Endothelial cell of umbilical vein (primary cell): Measurements from ENCODE around the gene AP4S1. TPM values are rescaled to one million over a fixed set of nuclear protein-coding genes. Genes with fewer than 3 reads are reported as not detected.
"Not testable (repeated sequence)": the region's sequence is repeated elsewhere in the genome, so short reads cannot be mapped to it uniquely, and the experiment has no call there.

Experiments
- BruUV-seq: library from RNA; stranded (reverse); fragments of 400-500 nt; replicated peaks from 2 replicates; lab custom pipeline; 2021; lab: Mats Ljungman, UMichigan
- CTCF ChIA-PET: fragments of 300-600, 350-600 bp; sonication (Branson Sonifier 250); formaldehyde crosslinking; loops from one replicate; lab custom pipeline; 2021; ENCODE audit warnings: antibody characterized with exemption, inconsistent platforms; lab: Charles Lee
- POLR2A ChIA-PET: fragments of 300-600, 350-600 bp; sonication (Branson Sonifier 250); formaldehyde crosslinking; loops from one replicate; lab custom pipeline; 2021; ENCODE audit warnings: antibody characterized with exemption, inconsistent platforms; lab: Charles Lee
- DNase-seq: peaks from one replicate; pipeline ENCODE4 v3.0.0-alpha.2; 2011; ENCODE audit warnings: low read depth, low spot score
- FAIRE-seq: peaks from 2 replicates; lab custom pipeline; 2011; peaks lifted over from hg19 to GRCh38; lab: Jason Lieb, UNC
- H2AFZ ChIP-seq: 2 replicates; pipeline ENCODE4 v1.6.0; 2012; ENCODE audit warnings: low read depth, low read length, control low read depth, inconsistent platforms
- H3K27ac ChIP-seq: 2 replicates; pipeline ENCODE4 v1.5.1; 2011; ENCODE audit warnings: low read depth, mild to moderate bottlenecking, control low read depth, low read length, moderate library complexity; ENCODE audit not compliant: insufficient read depth
- H3K27me3 ChIP-seq, 2 experiments: 2 replicates each; pipeline versions ENCODE4 v1.6.0 to v1.6.1; 2011; ENCODE audit warnings: low read length in 2 of 2, mixed read lengths in 1 of 2; ENCODE audit not compliant: control insufficient read depth in 2 of 2, insufficient read depth in 2 of 2
- H3K36me3 ChIP-seq, 2 experiments: 2 replicates in 1 of 2; 3 replicates in 1 of 2; pipeline ENCODE4 v1.5.1; 2011; ENCODE audit warnings: low read length in 2 of 2, mild to moderate bottlenecking in 1 of 2, moderate library complexity in 1 of 2; ENCODE audit not compliant: control insufficient read depth in 2 of 2, insufficient read depth in 2 of 2; ENCODE audit errors: extremely low read depth in 1 of 2
- H3K4me1 ChIP-seq: 3 replicates; pipeline ENCODE4 v1.5.1; 2011; ENCODE audit warnings: mild to moderate bottlenecking, low read length; ENCODE audit not compliant: control insufficient read depth, insufficient read depth; ENCODE audit errors: extremely low read depth
- H3K4me2 ChIP-seq: 2 replicates; pipeline ENCODE4 v1.6.1; 2011; ENCODE audit warnings: low read length, control low read depth, mixed read lengths; ENCODE audit not compliant: insufficient read depth
- H3K4me3 ChIP-seq, 3 experiments: fragments of 200-600 bp in 1 of 3; sonication (generic), shearing (Covaris generic) in 1 of 3; replicated peaks in 1 of 3; 2 replicates each; pipeline ENCODE4 v1.5.1; 2011 to 2016; ENCODE audit warnings: control low read depth in 3 of 3, low read length in 3 of 3, mild to moderate bottlenecking in 2 of 3, inconsistent platforms in 1 of 3, low read depth in 1 of 3, moderate library complexity in 1 of 3; ENCODE audit not compliant: insufficient read depth in 1 of 3
- H3K79me2 ChIP-seq: 2 replicates; pipeline ENCODE4 v1.6.0; 2012; ENCODE audit warnings: low read length, inconsistent platforms; ENCODE audit not compliant: control insufficient read depth, insufficient read depth
- H3K9ac ChIP-seq: replicated peaks from 2 replicates; pipeline ENCODE3; 2011; ENCODE audit warnings: low read length, control low read depth; ENCODE audit not compliant: insufficient read depth; ENCODE audit errors: extremely low read depth
- H3K9me1 ChIP-seq: replicated peaks from 3 replicates; pipeline ENCODE4 v1.6.0; 2011; ENCODE audit warnings: mild to moderate bottlenecking, low read length; ENCODE audit not compliant: control insufficient read depth, insufficient read depth; ENCODE audit errors: extremely low read depth
- H3K9me3 ChIP-seq: replicated peaks from 2 replicates; pipeline ENCODE4 v1.5.1; 2012; ENCODE audit warnings: low read length, inconsistent platforms; ENCODE audit not compliant: control insufficient read depth, insufficient read depth
- H4K20me1 ChIP-seq: replicated peaks from 2 replicates; pipeline ENCODE3; 2011; ENCODE audit warnings: mild to moderate bottlenecking, low read length; ENCODE audit not compliant: control insufficient read depth, insufficient read depth; ENCODE audit errors: extremely low read depth
- CTCF ChIP-seq, 2 donors: IDR thresholded peaks; 1 replicate in 1 of 2; 2 replicates in 1 of 2; pipeline ENCODE4 v1.5.1; 2011; ENCODE audit warnings: low read length in 2 of 2, mild to moderate bottlenecking in 2 of 2, moderate library complexity in 2 of 2, control low read depth in 1 of 2, inconsistent platforms in 1 of 2, low read depth in 1 of 2; ENCODE audit not compliant: insufficient read depth in 1 of 2; ENCODE audit errors: extremely low read depth in 1 of 2
- EZH2 ChIP-seq: IDR thresholded peaks from 2 replicates; pipeline ENCODE4 v1.6.1; 2012; ENCODE audit warnings: borderline replicate concordance, low read depth, mild to moderate bottlenecking, moderate library complexity, low read length, inconsistent platforms; ENCODE audit not compliant: severe bottlenecking
- FOS ChIP-seq: IDR thresholded peaks from 2 replicates; pipeline ENCODE4 v1.6.1; 2011; ENCODE audit warnings: mild to moderate bottlenecking, low read length, moderate library complexity, borderline replicate concordance; ENCODE audit not compliant: insufficient read depth
- GATA2 ChIP-seq: IDR thresholded peaks from 2 replicates; pipeline ENCODE4 v1.7.0; 2011; ENCODE audit warnings: low read depth, mild to moderate bottlenecking, moderate library complexity, mixed read lengths, low read length; ENCODE audit not compliant: insufficient read length, insufficient read depth
- JUN ChIP-seq: IDR thresholded peaks from 2 replicates; pipeline ENCODE4 v1.6.1; 2011; ENCODE audit warnings: borderline replicate concordance, low read depth; ENCODE audit not compliant: insufficient read length, insufficient read depth
- MAX ChIP-seq: IDR thresholded peaks from 2 replicates; pipeline ENCODE4 v1.6.1; 2011; ENCODE audit not compliant: insufficient read depth, insufficient read length
- MYC ChIP-seq: IDR thresholded peaks from one replicate; pipeline ENCODE4 v1.6.1; 2011; ENCODE audit warnings: mild to moderate bottlenecking, low read depth, low read length
- POLR2A ChIP-seq: IDR thresholded peaks from 2 replicates; pipeline ENCODE4 v1.6.1; 2012; ENCODE audit warnings: low read depth, mild to moderate bottlenecking, control low read depth, low read length
- POLR2AphosphoS5 ChIP-seq: IDR thresholded peaks from 2 replicates; pipeline ENCODE4 v1.6.1; 2012; ENCODE audit warnings: low read depth, mild to moderate bottlenecking, control low read depth, low read length, moderate library complexity; ENCODE audit not compliant: insufficient read depth
- dilution Hi-C: fragments of 300-500 bp; cut with MboI; formaldehyde crosslinking; loops from one replicate; pipeline ENCODE4 v1.15.0; 2019; ENCODE audit warnings: low sequenced_read_pairs; ENCODE audit not compliant: extremely low pct_ligation_motif_present
- intact Hi-C: fragments of 100-400 bp; cut with micrococcal nuclease; formaldehyde crosslinking; loops from one replicate; pipeline ENCODE4 v1.10.0; 2022
- polyA plus RNA-seq, 4 experiments: library from polyadenylated mRNA; depleted of rRNA in 3 of 4; stranded (reverse) in 3 of 4; unstranded in 1 of 4; fragments of >200 nt; gene quantifications; 2 replicates each; pipeline versions ENCODE4 v1.2.1 to v1.2.3, GENCODE V29; 2011 to 2012; ENCODE audit warnings: missing spikeins in 1 of 4
- total RNA-seq: library from RNA; stranded (reverse); gene quantifications from 2 replicates; pipeline ENCODE4 v1.2.3, GENCODE V29; 2021

The AP4S1 gene
- total and polyA plus RNA-seq, 2 donors (not counting 3 experiments of a cell fraction or from before 2014, with no cell fraction given): 2.8 to 7.2 TPM

GRCh38 chr14:31042893-31043292 lies 17.4 kb downstream of the AP4S1 start:
- H3K9ac ChIP-seq, dilution Hi-C loops, H3K27me3 ChIP-seq, H3K4me3 ChIP-seq, H2AFZ ChIP-seq, H3K79me2 ChIP-seq, BruUV-seq, H3K9me3 ChIP-seq, FAIRE-seq, DNase-seq, POLR2A ChIA-PET, H3K9me1 ChIP-seq, intact Hi-C loops, H3K4me2 ChIP-seq, H3K27ac ChIP-seq, H3K36me3 ChIP-seq, H4K20me1 ChIP-seq: not testable (repeated sequence)
- H3K4me1 ChIP-seq: peaks cover 12% of the 10 kb centered on the region
- CTCF ChIA-PET: interaction anchor here (1.3 kb wide), 1 partner anchor 13 kb away, joined by 3 read pairs; no protein-coding TSS in a partner anchor

GRCh38 chr14:31043379-31043778 lies 17.9 kb downstream of the AP4S1 start:
- POLR2A ChIA-PET: no interaction called here

More at GRCh38 chr14:31043379-31043778, 17.9 kb downstream of the AP4S1 start:
- FAIRE-seq: no peak
- peaks cover 2% of the 10 kb centered on the region for H4K20me1 ChIP-seq
- intact Hi-C loops (no loop called here), dilution Hi-C loops (no loop called here)
- CTCF ChIA-PET: interaction anchor here (1.3 kb wide), 1 partner anchor 13 kb away, joined by 3 read pairs; no protein-coding TSS in a partner anchor
- no peaks in the 10 kb centered on the region for H3K9me1 ChIP-seq
- no peak overlapping the region for H3K4me2 ChIP-seq
- TF ChIP-seq POLR2A (no peak), MAX (no peak), MYC (no peak), CTCF (IDR thresholded peaks at IDR 0.05; ENCODE audit: extremely low read depth in 1 of 2, insufficient read depth in 1 of 2, low read depth in 1 of 2, low read length in 2 of 2) (no peak), JUN (no peak), GATA2 (no peak), EZH2 (no peak), POLR2AphosphoS5 (no peak), FOS (no peak)
- H3K9ac ChIP-seq: no peak overlapping the region
- no peaks in the 10 kb centered on the region for H3K36me3 ChIP-seq
- no peaks in the 10 kb centered on the region for H3K9me3 ChIP-seq
- no peaks in the 10 kb centered on the region for H3K79me2 ChIP-seq
- no peaks in the 10 kb centered on the region for H3K27me3 ChIP-seq
- no peak overlapping the region for H3K27ac ChIP-seq
- H2AFZ ChIP-seq: no peak overlapping the region
- no peak overlapping the region for H3K4me3 ChIP-seq
- DNase-seq: no peak
- H3K4me1 ChIP-seq: peaks cover 7% of the 10 kb centered on the region
- BruUV-seq: no TSS peak
